Stimulated activated CD4-positive, alpha-beta T cell treated with anti-CD3 and anti-CD28 coated beads, TNF-alpha, amount 100 ng/mL, for 48 hours (primary cell): ENCODE measurements around the gene ZCCHC14.
"Not testable (repeated sequence)": the region's sequence is repeated elsewhere in the genome, so short reads cannot be mapped to it uniquely, and the experiment has no call there.

ENCODE experiments used
- DNase-seq, 3 donors: peaks; one replicate each; pipeline ENCODE4 v3.0.0-alpha.2; 2020; ENCODE audit warnings: low read depth in 3 of 3

Gene ZCCHC14

DNA sequence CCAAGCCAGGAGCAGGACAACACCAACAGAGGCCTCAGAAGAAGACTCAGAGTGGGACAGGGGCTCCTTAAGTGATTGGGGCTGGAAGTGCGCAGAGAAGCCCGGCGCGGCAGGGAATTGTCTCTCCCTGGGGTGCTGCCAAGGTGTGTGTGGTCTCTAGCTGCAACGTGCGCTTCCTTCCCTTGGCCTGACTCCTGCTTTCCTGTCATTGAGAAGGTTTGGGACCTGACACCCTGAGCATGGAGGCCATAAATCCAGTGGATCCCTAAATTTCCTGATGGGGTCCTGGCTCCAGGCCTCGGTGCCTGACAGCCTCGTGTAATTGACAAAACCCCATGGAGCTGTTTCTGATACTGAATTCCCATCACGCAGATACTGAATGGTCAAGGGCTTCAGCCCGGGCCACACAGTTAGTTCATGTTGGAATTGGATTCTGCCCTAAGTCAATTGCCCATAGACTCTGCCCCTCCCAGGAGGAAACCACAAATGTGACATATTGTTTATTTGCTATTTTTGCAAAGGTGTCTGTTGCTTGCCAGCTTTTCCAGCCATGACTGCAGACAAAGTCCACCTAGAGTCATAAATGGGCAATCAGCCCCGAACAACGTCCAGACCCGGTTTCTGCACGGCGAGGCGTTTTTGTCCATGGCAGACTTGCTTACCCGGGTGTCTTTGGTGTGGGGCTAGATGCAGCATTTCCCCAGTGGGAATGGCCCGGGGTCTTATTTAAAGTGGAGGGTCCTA lies 4.4 kb upstream of the ZCCHC14 start:
- DNase-seq, result not testable (repeated sequence)

DNA sequence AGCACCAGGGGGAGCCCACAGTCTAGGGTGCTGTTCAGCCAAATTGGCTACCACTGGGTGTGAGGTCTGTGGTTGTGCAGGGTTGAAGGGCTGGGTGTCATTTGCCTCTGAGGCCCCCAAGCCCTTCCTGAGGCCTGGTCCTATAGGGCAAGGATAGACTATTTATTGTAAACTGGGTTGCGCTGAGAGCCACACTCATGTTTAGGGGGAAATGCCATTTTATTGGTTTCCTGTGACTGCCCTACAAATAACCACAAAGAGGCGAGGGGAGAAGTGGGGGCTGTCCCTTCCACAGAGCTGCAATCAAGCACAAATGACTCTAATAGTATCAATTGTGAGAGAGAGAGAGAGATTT lies 3.6 kb upstream of the ZCCHC14 start:
- no peak for DNase-seq

DNA sequence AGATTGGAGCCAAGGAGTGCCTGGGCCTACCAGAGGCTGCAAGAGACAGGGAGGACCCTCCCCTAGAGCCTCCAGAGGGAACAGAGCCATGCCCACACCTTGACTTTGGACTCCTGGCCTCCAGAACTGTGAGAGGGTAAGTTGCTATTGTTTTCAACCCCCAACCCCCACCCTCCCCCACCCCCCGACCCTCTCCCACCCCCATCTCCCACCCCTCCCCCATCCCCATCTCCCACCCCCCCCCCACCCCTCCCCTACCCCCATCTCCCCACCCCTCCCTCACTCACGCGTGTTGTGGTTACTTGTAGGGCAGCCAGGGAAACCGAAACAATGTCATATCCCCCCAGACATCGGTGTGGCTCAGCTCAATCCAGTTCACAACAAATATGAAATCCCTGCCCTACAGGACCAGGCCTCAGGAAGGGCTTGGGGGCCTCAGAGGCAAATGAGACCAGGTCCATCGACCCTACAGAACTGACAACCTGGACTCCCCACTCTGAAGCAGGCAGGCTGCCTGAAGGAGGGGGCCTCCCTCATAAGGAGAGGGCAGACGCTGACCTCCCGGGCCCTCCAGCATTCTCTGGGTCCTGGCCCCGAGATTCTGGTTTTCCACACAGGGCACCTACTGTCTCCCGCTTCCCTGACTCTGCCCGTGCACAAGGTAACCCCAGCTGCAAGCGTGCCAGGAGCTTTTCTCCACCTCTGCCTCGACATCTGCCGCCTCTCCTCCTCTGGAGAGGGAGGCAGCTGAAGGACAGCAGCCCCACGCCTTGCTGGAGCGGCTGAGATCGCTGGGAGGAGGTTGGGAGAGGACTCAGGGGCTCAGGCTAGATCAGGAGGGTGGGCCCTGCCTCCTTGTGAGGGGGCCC lies 3.0 kb upstream of the ZCCHC14 start:
- DNase-seq, result no peak

DNA sequence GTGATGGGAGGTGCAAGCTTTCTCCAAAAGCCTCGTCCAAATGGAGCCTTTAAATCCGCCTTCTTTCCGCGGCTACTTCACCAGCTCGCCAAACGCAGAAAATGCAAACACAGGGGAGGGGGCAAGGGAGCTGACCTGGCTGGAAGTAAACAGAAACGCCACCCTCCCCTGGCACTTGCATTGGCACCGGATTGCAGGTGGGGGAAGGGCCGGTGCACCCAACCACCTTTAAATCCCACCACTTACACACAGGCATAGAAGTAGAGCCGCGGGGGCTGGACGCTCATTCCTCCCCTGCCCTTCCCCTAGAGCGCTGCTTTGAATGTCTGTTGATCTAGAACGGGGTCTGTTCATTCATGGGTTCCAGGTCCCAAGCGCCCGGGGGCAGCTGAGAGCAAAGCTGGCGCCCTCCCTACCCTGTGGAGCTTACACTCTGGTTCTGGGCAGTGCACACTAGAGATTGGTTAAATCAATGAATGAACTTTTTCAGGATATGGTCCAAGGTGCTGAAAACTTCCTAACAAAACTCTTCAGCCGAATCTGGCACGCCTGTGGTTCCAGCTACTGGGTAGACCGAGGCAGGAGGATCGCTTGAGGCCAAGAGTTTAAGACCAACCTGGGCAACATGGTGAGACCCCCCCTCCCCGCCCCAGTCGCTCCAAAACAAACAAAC lies 920 bp upstream of the ZCCHC14 start:
- DNase-seq, result no peak

DNA sequence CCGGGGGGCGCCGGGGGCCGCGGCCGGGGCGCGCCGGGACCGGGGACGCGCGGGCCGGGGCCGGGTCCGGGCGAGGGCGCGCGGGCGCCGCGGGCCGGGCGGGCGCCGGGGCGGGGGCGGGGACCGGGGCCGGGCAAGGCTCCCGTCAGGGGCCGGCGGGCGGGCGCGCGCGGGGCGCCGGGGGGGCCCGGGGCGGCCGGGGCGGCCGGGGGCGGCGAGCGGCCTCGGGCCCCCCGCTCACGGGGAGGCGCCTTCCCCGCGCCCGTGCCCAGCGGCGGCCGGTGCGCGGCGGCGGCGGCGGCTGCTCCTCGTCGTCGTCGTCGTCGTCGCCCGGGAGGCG lies 563 bp downstream of the ZCCHC14 start:
- no peak for DNase-seq

DNA sequence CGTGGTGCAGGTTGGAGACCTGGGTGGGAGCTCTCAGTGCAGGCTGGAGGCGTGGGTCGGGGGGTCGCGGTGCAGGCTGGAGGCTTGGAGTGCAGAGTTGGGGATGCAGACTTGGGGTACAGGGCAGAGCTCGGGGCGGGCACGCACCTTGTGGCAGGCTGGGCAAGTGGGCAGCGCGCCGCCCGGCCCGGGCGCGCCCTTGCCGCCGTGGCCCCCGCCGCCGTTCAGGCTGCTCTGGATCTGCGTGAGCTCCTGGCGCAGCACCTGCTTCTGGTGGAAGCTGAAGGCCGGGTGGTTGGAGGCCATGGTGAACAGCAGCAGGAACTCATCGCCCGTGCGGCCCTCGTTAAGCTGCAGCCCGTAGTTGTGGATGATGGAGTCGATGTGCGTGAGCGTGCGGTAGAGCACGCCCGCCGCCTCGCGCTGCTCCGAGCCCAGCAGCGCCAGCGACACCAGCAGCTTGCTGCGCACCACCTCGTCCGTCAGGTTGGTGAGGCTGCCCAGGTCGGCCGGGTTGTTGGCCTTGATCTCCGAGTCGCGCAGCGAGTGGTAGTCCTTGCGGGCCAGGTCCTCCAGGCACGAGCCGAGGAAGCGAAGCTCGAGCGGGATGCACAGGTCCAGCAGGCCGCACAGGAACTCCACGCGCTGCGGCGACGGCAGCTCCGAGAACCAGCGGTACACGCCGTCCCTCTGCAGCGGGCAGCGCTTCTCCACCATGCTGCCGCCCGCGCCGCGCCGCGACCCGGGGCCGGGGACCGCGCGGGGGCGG lies 1.1 kb downstream of the ZCCHC14 start:
- DNase-seq, result no peak

DNA sequence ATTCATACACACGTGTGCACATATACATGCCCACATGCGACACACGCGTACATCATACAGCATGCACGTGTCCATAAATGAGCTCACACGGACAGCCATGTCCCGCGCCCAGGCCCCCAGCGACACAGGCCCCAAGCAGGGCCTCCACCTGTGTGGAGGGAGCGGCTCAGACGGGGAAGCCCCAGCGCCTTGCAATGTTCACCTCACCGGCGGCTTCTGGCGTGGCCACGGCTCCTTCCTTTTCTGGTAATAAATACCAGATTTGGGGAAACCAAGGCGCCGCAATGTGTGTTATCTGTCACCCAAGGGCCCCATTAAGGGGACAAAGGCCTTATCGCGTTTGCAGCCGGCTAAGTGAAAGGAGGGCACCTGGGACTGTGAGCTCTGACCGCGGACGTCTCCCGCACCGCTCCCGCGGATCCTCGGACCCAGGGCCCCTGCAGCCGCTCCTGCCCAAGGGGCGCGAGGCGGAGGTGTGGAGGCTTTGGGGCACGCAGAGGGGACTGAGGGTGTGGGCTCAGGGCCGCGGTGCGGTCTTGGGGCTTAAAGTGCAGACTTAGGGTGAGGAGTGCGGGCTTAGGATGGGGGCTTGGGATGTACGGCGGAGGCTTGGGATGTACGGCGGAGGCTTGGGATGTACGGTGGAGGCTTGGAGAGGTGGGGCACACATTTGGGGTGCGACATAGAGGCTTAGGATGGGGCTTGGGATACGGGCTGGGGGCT lies 1.9 kb downstream of the ZCCHC14 start:
- DNase-seq, result peak in 2 of 3 donors; percentile 42 to 52

DNA sequence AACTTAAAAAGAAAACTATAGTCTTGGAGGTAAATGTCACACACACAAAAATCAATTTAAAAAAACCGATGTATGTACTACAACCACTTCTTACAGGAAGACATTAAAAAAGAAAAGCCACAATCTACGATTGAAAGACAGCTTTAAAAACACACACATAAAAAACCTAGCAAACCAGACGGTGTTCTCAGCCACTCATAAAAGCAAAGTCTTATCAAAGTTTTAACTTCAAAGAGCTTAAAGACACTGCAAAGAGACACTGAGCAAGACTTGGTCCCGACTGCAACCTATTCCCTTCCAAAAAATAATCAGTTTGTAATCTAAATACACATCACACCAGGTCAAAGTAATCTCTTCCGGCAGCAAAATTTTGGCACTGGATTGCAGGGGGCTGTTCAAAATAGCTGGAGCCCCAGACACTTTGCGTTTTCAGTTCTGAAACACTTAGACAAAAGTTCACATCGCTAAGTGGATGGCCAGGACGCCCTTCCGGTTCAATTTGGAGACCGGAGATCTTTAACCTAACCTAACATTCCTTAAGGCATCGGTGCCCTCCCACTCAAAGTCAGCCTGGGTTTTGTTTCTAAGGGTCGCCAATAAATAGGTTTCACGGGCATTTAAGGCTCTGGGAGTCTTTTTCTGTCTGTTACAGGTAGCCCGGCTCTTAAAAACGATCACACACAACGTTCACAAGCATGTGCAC lies 2.6 kb downstream of the ZCCHC14 start:
- no peak for DNase-seq

DNA sequence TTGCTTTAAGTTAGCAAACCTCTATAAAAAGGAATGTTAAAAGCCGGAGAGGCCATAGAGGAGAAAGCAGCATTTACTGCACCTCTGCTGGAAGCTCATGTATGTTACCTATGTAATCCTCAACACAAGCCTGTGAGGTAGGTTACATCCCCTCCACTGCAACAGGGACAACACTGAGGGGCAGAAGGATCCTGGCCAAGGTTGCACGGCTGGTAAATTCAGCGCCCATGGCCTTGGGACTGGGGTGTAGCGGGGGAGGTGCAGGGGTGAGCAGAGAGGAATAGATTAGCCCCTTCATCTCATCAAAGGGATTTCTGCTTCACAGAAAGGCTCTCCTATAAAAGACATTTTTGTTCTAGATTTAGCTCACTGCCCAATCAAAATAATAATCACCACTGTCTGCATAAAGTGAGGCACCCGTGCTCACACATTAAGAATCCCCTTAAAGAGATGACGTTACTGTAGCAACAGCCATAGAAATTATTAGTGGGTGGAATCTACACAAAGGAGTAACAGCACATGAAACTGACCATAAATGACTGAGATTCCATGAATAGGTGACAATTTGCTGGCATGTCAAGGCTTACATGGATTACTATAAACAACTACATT lies 3.3 kb downstream of the ZCCHC14 start:
- DNase-seq, result no peak

DNA sequence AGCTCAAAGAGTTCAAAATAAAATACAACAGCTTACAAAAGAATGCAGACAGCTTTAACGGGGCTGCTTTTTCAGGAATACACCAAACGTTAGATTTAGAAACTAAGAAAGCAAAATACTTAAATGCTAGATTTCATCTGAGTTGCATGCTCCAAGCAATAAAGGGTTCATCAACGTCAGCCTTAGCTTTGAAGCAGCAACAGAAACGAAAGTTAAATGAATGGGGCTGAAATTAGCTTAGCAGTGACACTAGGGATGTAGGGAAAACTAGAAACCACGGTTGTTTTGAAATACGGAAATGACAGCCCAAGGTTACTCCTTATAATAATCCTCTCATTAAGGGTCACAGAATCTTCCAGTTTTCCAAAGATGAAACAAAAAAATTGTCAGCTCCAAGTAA lies 3.9 kb downstream of the ZCCHC14 start:
- DNase-seq, result not testable (repeated sequence)

DNA sequence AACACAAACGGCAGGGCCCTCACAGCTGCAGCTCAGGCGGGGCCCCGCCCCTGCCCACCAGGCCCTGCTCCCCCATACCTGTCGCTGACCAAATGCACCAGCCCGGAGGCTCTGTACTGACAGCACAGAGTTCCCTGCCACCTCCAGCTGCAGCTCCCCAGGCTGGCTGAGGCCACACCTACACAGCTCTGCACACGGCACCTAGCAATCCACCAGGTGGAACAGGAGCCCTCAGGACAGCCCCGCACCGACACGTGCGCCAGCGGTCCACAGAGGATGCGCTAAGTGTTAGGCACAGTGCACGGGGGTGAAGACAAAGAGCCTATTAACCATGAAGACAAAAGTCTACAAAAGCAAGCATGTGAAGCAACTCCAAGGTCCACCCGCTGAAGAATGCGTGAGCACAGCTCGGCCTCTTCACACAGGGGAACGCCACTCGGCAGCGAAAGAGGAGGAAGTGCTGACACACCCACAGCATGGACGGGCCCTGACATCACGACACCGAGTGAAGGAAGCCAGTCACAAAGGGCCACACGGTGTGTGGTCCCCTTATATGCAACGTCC lies 5.4 kb downstream of the ZCCHC14 start:
- no peak for DNase-seq

DNA sequence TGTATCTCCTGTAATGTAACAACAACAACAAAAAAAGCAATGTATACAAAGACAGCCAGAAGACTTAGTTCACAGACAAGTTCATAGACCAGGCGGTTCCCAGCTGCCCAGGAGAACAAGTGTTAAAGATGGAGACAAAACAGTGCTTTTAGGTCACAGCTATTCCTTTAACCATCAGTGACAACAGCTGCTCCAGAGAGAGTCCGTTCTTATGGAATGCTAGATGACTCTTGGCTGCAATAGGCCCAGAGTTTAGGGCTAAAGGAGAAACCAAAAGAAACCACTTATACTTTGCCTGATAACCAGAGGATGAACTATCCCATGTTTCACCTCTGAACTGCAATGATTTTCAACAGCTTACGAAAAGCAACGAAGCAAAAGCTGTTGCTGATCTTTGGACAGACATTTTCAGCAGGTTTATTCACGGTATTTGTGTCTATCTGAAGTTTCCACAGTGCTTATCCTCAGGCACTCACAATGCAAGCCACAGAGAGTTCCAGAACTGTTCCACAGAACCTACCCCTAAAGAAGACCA lies 6.0 kb downstream of the ZCCHC14 start:
- DNase-seq, result no peak

DNA sequence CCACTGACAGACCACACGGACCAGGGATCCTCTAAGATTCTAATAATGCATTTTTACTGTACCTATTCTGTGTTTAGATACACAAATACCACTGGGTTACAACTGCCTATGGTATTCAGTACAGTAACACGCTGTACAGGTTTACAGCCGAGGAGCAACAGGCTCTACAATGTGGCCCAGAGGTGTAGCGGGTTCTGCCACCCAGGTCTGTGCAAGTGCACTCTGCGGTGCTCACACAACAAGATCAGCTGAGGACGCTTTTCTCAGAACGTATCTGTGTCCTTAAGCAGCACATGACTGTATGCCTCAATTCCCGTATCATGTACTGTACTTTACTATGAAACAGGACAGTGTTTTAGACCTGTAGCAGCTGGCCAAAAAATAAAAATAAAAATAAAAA lies 6.5 kb downstream of the ZCCHC14 start:
- no peak for DNase-seq

DNA sequence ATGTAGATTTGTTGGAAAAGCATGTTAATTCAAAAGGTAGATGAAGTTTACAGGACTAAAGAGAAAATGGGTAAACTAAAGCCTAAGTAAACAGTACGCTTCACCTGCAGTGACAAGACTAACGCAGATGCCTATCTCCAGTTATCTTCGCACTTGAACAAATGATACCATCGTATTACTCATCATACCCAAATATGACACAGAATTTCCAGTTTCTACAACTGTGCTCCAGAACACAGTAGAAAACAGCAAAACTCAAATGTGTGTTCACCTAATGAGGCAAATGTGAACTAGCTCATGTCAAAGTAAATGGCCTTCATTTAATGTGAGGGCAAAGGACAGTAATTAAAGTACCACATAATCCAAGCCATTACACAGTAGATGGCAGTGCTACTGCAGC lies 7.0 kb downstream of the ZCCHC14 start:
- not testable (repeated sequence) for DNase-seq

DNA sequence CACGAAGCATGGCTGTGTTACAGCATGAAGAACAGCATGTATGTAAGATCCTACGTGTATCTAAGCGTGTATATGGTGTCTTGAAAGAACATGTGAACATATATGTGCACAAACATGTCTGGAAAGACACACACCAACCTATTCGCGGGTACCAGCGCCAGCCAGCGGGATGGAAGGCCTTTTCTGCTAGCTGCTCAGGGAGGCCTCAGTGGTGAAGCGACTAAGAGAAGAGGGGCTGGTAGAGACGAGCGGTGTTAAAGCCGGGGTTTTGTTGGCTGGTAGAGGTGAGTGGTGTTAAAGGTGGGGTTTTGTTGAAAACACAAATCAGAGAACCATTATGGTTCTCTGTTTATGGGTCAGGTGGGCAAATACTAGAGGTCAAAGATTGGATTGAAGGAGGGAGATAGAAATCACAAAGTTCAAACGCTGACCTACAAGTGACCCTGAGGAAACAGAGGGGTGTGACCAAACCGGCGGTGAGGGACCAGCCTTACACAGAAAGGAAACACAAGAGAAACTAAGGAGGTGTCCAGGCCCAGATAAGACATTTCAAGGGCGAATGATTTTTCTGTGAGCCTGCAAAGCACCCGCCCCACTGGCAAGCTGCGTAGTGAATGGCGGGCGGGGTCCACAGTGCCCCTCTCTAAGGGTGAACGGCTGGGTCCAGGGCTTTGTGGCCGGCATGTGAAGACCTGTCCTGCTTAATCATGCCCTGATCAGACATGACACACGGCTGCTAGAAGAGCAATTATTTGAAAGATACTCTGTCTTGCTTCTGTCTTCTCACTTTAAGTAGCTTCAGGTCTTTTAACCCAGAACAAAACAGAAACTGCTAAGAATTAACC lies 8.1 kb downstream of the ZCCHC14 start:
- DNase-seq, result no peak

DNA sequence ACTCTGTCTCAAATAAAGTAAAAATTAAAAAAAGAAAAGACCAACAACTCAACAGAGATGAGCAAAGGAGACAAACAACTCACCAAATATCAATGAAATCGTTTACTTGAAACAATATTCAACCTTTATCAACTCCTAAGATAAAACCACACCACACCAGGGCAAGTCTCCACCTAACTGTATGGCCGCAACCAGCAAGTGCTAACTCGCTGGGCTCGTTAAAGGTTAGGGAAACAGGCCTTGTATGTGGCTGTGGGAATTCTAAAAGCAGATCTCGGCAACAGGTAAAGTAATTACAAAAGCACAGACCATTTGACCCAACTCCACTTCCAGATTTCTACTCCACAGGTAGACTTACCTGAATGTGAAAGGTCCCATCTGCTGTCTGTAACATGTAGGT lies 9.3 kb downstream of the ZCCHC14 start:
- no peak for DNase-seq

DNA sequence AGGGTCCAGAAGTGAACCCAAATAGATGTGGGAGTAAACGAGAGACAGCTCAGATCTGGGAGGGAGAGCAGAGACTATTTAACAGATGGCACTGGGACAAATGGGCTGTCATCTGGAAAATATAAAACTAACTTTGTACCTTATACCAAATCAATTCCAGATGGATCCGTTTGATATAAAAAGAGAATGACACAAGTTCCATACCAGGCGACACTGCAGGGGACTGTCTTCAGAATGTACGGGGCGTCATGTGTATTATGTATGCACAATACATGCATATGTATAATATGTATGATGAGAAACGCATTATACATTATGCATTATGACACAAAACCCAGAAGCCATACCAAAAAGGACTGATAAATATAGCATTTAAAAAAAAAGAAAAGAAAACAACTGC lies 10.2 kb downstream of the ZCCHC14 start:
- DNase-seq, result not testable (repeated sequence)

DNA sequence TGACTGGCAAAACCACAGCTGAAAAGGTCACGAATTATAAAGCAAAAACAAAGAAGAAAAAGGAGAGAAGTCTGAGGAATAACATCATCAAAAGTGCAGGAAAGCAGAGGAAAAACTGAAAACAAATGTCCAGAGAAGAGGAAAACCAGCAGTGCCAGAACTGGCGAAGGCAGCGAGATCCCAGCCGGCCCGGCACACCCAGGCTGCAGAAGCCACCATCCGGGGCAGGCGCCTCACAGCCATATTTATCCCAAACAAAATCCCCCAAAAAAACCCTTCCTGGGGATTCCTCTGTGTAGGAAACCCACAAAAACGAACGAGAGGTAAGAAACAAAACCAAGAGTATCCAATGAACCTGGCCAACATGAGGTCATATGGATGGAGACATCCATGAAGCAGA lies 10.6 kb downstream of the ZCCHC14 start:
- no peak for DNase-seq

DNA sequence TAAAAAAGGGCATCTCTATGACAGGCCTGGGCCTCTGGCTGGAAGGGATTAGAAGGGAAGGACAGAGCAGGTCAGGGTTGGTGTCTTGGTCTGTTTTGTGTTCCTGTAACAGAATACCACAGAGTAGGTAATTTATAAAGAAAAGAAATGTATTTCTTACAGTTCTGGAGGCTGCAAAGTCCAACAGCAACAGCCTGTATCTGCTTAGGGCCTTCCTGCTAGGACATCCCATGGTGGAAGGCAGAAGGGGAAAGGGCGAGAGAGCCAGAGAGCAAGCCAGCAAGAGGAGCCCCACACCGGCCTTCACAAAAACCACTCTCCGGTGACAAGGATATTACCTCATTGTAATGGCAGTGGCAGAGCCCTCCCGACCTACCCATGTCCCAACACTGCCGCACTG lies 11.1 kb downstream of the ZCCHC14 start:
- not testable (repeated sequence) for DNase-seq
